Cardiac fibroblast (primary cell): ENCODE data around the gene DPF3.

Experiments
- DNase-seq, 2 donors: peaks; one replicate each; pipeline versions ENCODE4 v3.0.0 to v3.0.0-alpha.2; 2010; ENCODE audit warnings: low read depth in 2 of 2
- H3K4me3 ChIP-seq, 2 donors: replicated peaks in 1 of 2; 1 replicate in 1 of 2; 2 replicates in 1 of 2; pipeline ENCODE4 v1.5.1; 2011; ENCODE audit warnings: low read depth in 2 of 2, low read length in 2 of 2, mild to moderate bottlenecking in 2 of 2, moderate library complexity in 1 of 2
- CTCF ChIP-seq: IDR thresholded peaks from one replicate; pipeline ENCODE4 v1.5.1; 2011; ENCODE audit warnings: low read depth, mild to moderate bottlenecking, low read length, inconsistent platforms

The DPF3 gene

GRCh38 chr14:72774894-72775620 is 118.8 kb downstream of the DPF3 start:
- H3K4me3 ChIP-seq: no peak overlapping the region
- DNase-seq: no peak
- TF ChIP-seq CTCF: no peak

DNA sequence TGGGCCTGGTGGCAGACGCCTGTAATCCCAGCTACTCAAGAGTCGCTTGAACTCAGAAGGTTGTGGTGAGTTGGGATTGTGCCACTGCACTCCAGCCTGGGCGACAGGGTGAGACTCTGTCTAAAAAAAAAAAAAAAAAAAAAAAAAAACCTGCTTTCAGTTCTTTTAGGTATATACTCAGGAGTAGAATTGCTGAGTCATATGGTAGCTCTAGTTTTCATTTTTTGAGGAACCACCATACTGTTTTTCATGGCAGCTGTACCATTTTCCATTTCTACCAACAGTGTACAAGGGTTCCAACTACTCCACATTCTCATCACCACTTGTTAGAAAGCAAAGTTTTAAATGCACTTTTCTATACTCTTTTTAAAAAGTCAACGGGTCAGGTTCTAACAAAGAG is 119.8 kb downstream of the DPF3 start:
- no peak for DNase-seq
- no peak for TF ChIP-seq CTCF
- H3K4me3 ChIP-seq: no peak overlapping the region

DNA sequence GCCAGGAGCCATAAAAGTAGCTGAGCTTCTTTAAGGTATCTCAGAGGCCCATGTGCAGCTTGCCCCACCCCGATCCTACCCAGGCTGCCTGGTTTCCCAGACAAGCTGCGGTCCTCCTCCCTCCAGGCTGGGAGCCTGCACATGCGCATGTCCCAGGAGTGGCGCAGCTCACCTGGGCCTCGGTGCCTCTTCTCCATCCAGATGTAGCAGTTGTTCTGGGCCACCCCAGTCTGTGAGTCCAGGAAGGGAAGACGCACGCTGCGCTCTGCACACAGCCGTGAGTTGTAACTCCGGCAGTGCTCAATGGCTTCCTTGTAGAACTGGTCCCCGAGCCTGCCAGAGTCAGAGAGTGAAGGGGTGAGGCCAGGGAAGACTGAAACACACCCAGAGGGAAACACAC is 122.3 kb downstream of the DPF3 start:
- DNase-seq: no peak
- no peak for TF ChIP-seq CTCF
- no peak overlapping the region for H3K4me3 ChIP-seq

- no peak overlapping the region for H3K4me3 ChIP-seq
- DNase-seq: no peak
- TF ChIP-seq CTCF: no peak
Measured at GRCh38 chr14:72766296-72766695, 127.6 kb downstream of the DPF3 start.

- no peak for TF ChIP-seq CTCF
- DNase-seq: no peak
Measured at GRCh38 chr14:72763892-72764291, 130.0 kb downstream of the DPF3 start.

DNA sequence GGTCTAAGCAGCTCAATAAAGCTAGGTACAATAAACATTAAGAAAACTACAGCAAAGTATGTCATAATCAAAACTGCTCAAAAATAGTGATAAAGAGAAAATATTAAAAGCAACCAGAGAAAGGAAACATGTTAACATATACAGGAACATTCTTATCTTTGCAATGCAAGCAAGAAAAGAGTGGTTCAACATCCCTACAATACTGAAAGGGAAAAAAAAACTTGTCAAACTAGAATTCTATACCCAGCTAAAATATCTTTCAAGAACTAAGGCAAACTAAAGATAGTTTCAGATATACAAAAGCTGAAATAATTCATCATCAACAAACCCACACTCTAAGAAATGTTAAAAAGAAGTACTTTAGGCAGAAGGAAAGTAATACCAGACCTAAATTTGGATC is 134.2 kb downstream of the DPF3 start:
- TF ChIP-seq CTCF: no peak
- H3K4me3 ChIP-seq: no peak overlapping the region
- DNase-seq: no peak

More at GRCh38 chr14:72763892-72764291, 130.0 kb downstream of the DPF3 start:
- no peak overlapping the region for H3K4me3 ChIP-seq

DNA sequence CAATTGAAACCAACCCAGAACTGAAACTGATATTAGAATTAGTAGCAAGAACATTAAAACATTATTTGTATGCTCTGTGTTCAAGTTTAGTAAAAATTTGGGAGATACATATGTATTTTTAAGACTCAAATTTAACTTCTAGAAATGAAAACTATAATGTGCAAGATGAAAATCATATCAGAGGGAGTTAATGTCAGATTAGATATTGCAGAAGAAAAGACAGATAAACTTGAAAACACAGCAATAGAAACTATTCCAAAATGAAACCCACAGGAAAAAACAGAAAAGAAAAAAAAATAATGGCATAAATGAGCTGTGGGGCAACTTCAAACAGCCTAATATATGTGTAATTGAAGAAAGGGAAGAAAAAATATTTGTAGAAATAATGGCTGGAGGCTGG is 134.9 kb downstream of the DPF3 start:
- DNase-seq: no peak
- no peak for TF ChIP-seq CTCF
- no peak overlapping the region for H3K4me3 ChIP-seq
